GOT3 (cell line): Measurements from ENCODE around the gene LRRC27.

Experiments used
- DNase-seq: peaks from one replicate; lab custom pipeline; 2025; ENCODE audit warnings: mixed read lengths; lab: John Stamatoyannopoulos, UW

LRRC27 gene

DNA sequence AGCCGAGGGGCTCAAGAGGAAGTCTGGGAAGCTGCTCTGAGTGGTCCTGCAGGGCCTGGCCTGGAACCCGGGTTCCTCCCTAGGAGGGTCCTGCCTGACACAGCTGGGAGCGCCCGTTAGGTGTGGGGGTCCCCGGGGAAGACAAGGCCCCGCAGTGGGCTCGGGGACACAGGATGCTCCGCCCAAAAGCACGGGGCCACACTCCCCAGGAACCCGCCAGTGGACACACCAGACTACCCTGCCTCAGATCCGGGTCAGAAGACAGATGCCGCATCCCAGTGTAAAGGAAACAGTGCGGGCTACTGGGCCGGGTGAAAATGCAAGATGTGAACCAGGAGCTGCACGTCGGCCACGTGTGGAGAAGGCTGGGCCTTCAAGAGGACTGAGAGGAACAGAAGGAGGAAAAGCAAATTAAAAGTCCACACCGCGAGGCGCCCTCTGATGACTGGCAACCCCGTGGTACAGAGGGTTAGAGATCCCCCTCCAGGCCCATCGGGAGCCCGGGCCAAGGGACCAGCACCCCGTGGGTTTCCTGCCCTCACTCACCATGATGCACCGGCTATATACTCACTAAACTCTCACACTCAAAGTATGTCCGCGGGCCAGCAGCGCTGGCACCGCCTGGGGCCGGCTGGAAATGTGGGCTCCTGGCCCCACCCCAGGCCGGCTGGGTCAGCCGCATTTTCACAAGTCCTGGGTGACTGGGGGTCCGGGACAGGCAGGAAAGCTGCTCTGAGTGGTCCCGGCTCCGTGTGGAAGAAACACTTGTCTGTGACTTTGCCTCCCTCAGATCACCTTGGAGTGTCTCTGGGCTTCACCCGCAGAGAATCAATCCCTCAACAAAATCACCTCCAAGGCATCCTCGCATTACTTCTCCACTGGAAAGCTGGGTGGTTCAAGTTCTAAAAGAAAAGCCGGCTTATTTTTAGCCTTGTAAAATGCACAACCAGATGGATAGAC, 30.3 kb upstream of the LRRC27 start:
- no peak for DNase-seq

DNA sequence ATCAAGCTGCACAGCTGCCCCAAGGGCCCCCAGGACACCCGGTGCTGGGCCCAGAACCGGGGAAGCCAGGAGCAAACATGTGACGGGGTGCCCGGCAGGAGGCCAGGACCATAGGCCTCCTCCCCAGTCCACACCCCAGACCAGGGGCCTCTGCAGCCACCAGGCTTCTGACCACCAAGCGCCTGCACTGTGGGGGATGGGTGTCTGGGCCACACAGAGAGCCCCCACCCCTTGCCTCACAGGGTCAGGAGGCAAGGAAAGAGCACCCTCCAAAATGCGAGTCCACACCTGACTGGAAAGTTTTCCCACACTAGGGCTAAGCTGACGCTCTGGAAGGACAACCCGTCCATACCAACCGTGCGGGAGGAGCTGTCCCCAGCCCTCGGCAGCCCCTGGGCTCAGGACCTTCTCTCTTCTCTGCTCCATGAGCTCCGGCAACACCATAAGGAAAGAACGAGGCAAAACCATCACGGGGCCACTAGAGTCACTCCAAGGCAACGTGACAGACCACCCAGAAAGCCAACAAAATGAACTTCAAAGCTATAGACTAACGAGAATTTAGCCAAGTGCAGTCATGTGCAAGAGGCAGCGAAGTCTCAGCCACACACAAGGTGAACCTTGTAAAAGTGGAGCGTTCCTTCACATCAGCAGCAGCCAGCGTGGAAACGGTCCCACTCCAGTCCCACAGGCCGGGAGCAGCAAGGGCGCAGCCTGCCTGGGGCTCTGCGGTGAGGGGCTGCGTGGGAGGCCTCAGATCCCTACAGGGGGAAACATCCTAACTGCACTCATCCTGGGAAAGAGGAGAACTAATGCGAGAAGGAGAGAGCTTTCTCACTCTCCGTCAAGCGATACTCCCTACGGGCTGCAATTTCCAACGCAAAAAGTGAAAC, 29.3 kb upstream of the LRRC27 start:
- DNase-seq: no peak

DNA sequence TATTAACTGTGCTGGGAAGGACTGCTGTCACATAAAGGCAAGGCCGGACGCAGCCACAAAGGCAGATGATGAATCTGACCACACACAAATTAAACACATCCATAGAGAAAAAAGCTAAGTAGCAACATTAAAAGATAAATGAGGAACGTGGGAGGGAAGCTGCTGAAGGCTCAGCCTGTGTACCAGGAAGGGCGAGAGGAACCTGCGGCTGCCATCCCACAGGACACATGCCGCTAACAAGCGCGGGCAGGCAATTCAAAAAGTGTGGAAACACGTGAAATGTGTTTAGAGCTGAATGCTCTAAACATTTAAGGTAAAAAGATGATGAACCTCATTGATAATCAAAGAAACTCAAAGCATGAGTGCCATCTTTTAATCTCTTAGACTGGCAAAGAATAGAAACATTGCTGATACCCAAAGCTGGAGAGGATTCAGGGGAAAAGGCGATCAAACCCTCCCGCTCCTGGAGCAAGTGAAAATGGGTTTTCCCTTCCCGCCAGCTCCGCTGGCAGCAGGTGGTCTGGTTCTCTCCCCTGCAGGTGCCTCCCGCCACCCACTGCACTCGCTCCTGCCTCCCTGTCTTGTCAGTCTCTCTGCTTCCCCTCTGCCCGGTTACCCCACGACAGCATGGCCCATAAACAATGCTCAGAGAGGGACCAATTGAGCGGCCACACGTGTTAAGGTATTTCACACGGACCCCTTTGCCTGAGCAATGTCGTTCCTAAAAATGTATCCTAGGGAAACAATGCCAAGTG, 28.5 kb upstream of the LRRC27 start:
- DNase-seq: no peak

DNA sequence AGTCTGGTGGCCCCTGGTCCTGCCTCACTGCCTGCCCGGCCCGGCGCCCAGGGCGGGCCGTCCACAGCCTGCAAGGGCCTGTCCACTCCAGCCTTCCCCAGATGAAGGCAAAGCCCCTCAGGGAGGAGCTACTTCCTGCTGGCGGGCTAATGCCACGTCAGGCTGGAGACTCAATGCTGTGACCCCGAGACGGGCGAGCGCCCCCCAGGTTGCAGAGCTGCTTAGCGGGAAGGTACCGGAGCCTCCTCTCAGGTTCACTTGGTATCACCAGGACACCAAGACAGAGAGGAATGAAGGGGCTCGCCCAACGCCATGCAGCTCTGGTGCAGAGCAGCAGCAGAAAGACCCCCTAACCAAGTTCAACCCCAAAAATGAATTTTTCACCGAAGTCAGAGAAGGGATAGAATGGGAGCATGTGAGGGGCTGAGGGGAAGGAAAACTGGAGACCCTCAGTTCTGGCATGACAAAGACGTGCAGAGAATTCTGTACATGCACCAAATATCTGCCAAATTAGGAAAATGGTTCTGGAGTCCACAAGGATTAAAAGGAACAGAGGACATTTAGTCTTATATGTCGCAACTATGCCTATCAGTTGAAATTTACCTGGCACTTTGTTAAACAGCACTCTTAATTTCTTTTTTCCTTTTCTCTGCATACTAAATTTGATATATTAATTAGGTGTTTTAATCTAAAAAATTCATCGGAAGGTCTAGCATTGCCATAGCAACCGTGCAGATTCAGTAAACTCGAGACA, 27.1 kb upstream of the LRRC27 start:
- no peak for DNase-seq

DNA sequence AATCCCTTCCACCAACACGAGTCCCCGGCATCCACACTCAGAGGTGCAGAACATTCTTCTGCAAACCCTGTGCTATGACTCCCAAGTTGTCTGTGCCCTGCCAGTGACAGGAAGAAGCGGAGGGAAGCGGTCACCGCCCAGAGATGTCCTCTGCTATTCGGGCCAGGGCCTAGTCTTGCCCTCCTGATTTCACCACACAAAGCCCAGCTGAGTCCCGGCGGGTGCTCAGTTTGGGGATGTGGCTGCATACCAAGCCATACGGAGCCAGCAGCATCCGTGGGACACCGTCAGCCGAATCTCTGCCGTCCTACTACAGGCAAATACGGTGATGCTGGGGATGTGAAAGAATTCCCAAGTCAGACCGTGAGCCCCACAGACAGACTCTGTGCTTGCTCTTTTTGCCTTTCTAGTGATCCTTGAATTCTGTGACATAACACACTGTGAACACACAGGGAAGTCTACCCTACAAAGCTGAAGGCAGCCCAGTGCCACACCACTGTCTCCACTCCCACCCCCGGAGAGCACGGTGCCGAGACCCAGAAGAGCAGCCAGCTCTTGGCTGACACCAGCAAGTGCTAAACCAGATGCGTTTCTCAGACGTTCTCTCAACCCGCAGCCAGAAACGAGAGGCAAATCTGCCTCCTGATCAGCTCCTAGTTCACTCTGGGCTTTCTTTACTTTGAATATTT, 26.2 kb upstream of the LRRC27 start:
- DNase-seq: no peak

DNA sequence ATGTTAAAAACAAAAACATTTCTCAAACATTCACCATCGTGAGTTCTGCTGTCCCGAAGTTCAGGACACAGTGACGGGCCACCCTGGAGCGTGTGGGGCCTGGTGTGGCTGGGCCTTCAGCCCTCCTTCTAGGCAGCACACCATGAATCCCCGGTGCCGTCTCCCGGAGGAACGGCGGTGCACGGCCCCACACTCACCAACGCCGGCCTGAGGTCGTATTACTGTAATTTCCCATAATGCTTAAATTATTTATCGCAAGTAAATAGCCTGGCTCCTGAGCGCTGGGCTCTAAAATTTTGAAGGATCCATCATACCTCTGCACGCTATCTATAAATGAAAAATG, 25.7 kb upstream of the LRRC27 start:
- no peak for DNase-seq

DNA sequence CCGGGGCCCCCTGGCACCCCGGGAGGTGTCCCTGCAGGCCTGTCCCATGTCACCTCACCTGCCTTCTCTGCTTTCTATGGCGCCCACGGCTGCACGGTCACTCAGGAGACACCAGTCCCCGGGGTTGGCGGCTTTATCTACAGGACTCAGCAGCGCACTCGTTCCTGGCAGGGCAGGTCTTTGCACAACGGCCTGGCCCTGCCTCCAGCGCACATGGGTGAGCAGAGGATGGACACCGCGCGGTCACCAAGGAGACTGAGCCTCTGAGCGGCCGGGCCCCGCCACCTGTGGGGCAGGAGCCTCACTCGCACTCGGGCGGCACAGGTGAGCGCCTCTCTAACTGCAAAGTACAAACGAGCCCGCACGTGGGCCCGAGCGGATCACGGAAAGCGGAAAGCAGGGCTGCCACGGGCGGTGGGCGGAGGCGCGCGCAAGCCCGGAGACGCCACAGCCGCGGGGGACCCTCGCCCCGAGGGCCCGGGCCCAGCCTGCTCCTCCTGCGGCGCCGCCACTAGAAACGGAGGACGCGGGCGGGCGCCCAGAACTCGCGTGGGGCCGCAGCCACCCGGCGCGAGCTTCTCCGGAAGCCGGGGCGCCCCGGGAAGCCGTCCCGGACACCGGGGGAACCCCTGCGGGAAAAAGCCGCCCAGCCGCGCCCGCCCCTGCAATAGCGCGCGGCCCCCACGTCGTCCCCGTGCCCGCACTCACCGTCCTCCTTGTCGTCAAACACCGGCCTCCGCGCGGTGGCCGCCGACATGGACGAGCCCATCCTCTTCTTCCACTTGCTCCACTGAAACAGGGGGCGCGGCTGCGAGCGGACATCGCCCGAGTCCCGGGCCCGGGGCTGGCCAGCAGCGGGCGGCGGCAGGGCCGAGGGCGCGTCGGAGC, 24.9 kb upstream of the LRRC27 start:
- no peak for DNase-seq

DNA sequence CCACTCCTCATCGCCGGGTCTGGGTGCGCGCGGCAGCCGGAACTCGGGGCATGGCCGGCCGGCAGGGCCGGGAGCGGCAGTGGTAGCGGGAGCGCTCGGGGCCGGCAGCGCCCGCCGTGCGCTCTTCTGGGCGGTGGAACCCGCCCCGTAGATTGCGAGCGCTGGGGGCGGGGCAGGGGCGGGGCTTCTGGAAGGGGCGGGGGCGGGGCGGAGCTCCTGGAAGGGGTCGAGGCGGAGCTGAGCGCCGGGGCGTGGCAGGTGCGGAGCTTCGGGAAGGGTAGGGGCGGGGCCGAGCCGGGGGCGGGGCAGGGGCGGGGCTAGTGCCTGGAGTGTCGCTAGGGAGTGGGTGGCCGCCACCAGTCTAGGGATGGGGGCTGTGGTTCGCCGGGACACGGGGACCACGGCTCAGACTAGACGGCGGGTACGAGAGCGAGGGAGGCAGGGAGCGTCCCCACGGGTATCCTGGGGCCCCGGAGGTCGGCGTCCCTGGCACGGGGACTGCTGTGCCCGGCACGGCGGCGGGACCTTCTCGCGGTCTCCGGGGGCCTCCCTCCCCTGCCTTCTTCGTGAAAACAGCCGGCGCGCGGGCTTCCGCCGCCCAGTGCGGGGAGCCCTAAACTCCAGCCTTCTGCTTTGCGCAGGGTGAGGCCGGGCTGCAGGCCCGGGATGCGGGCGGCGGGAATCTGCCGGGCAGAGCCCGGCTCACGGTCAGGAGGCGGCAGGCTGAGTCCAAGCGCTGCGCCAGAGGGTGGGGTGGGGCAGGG, 24.0 kb upstream of the LRRC27 start, which contains the start of gene STK32C:
Gene STK32C (minus strand): TSS at position 128 of the 764 bp plus-strand sequence. CDS start 117 bp downstream, at position 11.
- peak; percentile 70 for DNase-seq

DNA sequence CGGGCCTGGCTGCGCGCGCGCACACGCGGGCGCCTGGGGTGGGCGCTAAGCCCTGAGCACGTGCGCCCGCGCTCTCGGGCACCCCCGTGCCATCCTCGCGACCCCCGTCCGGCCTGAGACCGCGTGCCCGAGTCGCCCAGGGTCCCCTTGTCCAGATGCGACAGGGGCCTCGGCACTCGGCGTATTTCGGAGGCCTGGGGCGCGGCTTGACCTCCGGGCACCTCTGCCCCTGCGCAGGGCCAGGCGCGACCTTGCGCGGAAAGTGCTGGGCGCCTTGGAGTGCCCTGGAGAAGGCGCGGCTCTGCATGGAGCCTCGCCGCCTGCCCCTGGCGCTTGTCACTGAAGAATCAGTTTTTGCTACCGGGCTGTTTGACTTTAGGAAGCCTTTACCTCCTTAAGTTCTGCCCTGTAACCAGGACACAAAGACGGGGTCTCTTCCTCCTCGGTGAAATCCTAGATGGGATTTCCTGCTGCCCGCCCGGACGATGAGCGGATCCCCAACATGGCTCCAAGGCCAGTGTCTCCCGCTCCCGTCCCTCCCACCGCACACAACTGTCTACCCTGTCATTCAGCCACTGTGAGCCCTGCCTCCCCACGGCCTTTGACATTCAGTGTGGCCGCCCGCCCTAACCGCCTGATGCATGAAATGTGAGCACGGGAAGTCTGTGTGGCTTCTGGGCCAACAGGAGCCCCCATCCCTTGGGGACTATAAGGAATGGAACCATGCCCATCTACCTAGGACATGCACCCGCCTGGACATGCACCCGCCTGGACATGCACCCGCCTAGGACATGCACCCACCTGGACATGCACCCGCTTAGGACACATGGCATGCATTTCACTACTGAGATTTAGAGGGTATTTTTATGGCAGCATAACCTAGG, 23.2 kb upstream of the LRRC27 start:
- no peak for DNase-seq

DNA sequence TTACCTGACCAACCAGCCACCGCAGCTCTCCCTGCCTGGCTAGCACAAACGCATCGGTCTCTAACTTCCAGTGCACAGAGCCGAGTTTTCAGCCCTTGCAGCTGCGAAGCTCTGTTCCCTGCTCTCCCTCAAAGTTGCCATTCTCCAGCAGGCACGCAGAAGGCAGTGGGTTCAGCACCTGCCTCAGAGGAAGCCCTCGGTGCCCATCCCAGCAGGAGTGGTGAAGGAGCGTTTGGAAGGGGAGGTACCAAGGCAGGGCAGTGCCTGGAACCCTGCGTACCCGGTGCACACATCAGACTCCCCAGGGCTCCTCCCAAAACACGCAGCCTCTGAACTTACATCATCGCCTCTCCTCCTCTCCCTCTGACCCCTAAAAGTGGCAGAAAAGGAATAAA, 22.5 kb upstream of the LRRC27 start:
- no peak for DNase-seq

DNA sequence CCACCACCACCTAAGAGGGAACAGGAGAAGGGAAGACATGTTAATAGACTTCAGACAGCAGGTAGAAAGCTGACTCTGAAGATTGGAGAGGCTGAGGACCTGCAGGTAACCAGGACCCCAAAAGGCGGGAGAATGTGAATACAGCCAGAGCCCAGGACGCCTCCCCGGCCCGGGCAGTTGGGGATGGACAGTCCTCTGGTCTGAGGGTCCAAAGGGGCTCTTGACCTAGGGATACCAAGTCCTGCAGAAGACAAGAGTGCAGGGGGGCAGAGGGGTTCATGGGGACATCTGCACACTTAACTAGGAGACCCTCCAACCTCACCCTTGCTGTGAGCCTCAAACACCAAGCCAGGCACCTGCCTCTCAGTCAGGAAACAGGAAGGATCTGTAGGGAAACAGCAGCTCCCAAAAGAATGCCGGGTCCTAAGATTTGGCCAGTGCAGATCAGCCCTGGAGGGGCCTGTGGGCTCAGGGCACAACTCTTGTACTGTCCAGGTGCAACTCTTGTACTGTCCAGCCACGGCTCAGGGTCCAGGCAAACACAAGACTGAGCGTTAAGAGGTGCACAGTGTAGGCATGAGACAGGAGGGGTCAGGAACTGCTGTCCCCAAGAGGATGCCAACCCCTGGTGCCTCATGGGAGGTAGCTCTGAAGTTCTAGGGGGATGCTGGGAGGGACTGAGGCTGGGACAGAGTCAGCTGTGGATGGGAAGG, 22.0 kb upstream of the LRRC27 start:
- no peak for DNase-seq

DNA sequence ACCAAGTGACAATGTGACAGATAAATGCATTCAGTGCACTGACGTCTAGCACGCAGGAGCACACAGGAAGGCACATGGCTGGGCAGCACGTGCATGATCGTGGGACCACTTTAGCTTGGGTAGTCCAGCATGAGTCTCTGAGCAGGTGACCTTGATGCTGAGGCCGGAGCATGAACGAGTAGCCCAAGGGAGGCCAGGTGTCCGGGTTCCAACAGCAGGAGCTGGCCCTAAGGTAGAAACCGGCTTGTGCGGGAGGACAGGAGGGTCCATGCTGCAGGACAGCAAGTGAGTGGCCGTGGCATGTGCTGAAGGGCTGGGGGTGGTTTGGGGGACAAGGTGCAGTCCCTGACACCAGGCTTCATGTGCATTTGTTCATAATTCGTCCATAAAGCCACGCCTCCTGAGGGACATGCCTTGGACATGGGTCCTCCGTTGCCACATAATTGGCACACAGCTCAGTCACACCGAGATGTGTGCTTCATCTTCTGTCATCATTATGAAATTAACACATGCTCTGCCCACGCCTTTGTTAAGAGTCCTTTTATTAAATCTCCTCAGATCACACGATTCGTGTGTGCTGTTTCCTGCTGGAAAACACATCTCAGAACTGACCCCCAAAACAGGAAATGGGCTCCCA, 21.2 kb upstream of the LRRC27 start:
- no peak for DNase-seq

DNA sequence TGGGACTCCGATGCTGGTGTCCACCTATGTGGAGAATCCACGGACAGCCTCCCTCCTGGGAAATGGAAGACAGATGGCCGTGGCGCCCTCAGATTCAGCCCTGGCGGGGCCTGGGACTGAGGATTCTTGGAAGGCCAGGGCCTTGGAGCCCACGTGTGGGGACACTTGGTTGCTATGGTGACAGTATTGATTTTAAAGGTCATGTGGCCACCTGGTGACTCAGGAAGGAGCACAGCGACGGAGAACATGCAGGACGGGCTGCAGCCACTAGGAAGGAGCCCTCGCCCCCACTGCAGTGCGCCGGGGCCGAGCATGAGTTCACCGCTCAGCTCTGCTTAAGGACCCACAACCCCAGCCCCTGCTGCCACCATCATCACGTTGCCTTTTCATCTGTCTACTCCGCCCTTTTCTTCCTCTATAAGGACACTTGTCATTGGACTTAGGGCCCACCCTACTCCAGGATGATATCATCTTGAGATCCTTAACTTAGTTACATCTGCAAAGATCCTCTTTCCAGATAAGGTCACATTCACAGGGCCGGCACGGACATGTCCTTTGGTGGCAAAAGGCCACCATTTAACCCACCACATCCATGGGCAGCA, 20.6 kb upstream of the LRRC27 start:
- no peak for DNase-seq

DNA sequence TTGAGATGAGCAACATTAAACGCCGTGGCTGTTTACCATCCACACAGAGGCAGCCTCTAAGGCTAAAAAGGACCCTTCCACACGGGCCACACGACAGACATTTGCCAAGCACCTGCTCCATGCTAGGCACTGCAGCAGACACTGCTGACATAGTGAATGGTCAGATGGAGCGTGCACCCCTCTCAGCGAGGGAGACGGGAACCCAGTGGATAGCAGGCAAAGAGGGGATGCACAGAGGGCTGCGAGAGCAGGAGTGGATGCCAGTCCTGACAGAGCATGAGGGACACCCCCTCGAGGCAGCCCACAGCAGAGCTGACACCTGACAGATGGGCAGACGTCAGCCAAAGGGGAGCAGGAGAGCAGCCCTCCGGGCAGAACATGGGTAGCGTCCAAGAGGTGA, 18.7 kb upstream of the LRRC27 start:
- no peak for DNase-seq

DNA sequence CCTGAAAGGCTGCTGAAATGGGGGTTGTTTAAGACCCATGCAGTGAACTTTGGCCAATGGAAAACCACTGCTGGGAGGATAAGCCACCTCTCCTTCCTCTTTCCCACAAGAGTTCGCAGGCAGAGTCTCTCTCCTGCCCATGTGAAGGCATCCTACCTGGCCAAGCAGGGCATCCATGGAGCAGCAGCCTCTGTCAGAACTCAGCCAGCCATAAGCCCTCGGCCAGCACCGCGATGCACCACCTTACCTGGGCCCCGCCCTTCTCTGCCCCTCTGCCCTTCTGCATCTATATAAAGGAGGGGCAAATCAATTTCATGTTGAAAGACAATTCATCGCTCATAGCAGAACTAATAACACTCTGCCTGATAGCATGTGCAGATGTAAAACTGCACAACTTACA, 18.1 kb upstream of the LRRC27 start:
- DNase-seq: no peak

DNA sequence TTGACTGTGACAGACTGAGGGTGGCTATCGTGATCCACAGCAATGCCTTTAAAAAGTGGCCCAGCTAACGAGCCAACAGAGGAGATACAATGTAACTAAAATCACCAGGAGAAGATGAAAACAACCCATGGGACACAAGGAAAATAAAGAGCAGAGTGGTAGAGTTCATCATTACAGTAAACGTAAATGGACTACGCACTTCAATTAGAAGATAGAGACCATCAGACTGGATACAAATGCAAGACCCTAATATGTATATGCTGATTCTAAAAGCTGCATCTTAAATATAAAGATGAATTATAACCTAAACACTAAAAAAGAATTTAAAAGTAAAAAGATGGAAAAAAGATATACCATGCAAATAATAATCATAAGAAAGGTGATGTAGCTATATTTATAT, 17.7 kb upstream of the LRRC27 start:
- DNase-seq: no peak
